GM12865 (cell line): Measurements from ENCODE around the gene JCAD.

Experiments
- DNase-seq: peaks from one replicate; pipeline ENCODE4 v3.0.0; 2010; ENCODE audit warnings: low read depth
- H3K4me3 ChIP-seq: 2 replicates; pipeline ENCODE4 v1.5.1; 2011; ENCODE audit warnings: mild to moderate bottlenecking, low read depth, low read length, control low read depth
- CTCF ChIP-seq: IDR thresholded peaks from 2 replicates; pipeline ENCODE4 v1.5.1; 2011; ENCODE audit warnings: low read length, control low read depth, low read depth, inconsistent platforms; ENCODE audit not compliant: insufficient read depth; ENCODE audit errors: missing control alignments

The JCAD gene

GRCh38 chr10:30074090-30074489, 14.7 kb upstream of the JCAD start:
- H3K4me3 ChIP-seq = no peak overlapping the region
- no peak for TF ChIP-seq CTCF
- DNase-seq = no peak

GRCh38 chr10:30073767-30074060, 14.3 kb upstream of the JCAD start:
- TF ChIP-seq CTCF = no peak

GRCh38 chr10:30073045-30073766, 13.8 kb upstream of the JCAD start:
- no peak for DNase-seq
- H3K4me3 ChIP-seq = no peak overlapping the region
- no peak for TF ChIP-seq CTCF

More at GRCh38 chr10:30073767-30074060, 14.3 kb upstream of the JCAD start:
- no peak for DNase-seq
- no peak overlapping the region for H3K4me3 ChIP-seq

- DNase-seq = no peak
- no peak overlapping the region for H3K4me3 ChIP-seq
- no peak for TF ChIP-seq CTCF
These were observed 12.7 kb upstream of the JCAD start for GRCh38 chr10:30072068-30072467.

- no peak overlapping the region for H3K4me3 ChIP-seq
- no peak for DNase-seq
- no peak for TF ChIP-seq CTCF
These were observed 10.8 kb upstream of the JCAD start for GRCh38 chr10:30070001-30070685.

- no peak for TF ChIP-seq CTCF
- no peak overlapping the region for H3K4me3 ChIP-seq
- no peak for DNase-seq
These were observed 9.3 kb upstream of the JCAD start for GRCh38 chr10:30068492-30069223.
